Measurements from ENCODE around the gene PFDN6.

Gene PFDN6

DNA sequence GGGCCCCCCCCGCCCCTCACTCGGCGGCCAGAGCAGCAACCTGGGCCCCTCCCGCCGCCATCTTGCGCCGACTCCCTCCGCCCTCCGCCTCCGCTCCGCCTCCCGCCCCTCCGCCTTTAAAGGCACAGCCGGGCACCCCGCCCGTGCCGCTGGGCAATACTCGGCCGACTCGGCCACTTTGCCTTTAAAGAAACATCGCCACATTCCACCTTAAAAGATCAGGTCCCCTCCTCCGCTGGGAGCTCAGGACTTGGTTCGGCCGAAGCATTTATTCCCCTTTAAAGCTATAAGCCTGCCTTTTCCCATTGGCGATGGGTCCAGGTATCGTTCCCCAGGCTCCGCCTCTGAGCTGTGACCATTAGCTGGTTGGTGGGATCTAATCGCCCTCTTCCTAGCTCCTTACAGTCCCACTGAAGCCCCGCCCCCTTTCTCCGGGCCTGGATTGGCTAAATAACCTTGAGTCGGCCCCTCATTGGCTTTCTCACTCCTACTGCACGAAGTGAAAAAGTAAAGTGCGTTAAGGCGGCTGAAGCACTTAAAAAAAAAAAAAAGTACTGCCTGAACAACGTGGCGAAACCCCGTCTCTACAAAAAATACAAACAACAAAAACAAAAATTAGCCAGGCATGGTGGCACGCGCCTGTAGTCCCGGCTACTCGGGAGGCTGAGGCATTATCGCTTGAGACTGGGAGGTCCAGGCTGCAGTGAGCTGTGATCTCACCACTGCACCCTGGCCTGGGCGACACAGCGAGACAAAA lies 28.4 kb downstream of the PFDN6 start, which contains the start of gene ZBTB22:
ZBTB22 (minus strand) TSS at position 76 of the 757 bp plus-strand sequence. CDS start 828 bp downstream, outside the sequence.
- peak; percentile 82 for FAIRE-seq

GRCh38 chr6:33318426-33319073 lies 29.1 kb downstream of the PFDN6 start:
- no peak for FAIRE-seq

- no peak for FAIRE-seq
These were observed 30.5 kb downstream of the PFDN6 start for GRCh38 chr6:33319939-33320314.

- FAIRE-seq = no peak
These were observed 31.1 kb downstream of the PFDN6 start for GRCh38 chr6:33320315-33321181.

DNA sequence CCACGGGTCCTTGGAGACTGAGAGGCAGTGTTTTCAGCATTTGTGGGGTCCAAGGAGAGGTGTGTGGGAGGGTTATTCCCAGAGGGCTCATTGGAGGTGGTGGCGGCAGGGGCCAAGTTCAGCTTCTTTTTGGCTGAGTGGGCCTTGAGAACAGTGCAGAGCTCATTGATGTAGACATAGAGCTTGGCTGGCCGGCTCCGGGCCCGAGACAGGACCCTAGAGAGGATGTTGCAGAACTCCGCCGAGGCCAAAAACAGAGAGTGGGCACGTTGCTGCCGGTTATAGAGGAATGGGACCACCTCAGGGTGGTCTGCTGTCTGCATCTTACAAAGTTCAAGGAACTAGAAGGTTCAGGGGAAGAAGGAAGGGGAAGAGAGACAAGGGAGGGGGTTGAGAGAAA lies 31.8 kb downstream of the PFDN6 start:
- FAIRE-seq = no peak

DNA sequence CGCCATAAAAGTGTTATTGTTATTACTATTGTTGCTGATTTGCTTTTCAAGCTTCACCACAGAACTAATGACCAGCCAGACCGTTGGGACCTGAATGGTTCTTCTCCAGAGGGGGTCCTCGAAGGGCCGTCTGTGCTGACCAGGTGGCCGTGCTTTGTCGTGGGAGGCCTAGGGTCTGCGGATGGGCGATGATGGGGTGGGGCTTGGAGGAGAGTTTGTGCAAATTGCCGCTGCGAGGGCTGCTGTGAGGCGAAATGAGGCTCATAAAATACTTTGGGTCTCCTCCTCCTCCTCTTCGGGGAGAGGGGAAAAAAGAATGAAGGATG lies 34.2 kb downstream of the PFDN6 start:
- FAIRE-seq = no peak

- no peak for FAIRE-seq
These were observed 34.7 kb downstream of the PFDN6 start for GRCh38 chr6:33324125-33324524.

- no peak for FAIRE-seq
These were observed 39.7 kb downstream of the PFDN6 start for GRCh38 chr6:33329058-33329457.

GRCh38 chr6:33330736-33331135 lies 41.3 kb downstream of the PFDN6 start:
- no peak for FAIRE-seq

GRCh38 chr6:33333666-33334065 lies 44.3 kb downstream of the PFDN6 start:
- FAIRE-seq = no peak

DNA sequence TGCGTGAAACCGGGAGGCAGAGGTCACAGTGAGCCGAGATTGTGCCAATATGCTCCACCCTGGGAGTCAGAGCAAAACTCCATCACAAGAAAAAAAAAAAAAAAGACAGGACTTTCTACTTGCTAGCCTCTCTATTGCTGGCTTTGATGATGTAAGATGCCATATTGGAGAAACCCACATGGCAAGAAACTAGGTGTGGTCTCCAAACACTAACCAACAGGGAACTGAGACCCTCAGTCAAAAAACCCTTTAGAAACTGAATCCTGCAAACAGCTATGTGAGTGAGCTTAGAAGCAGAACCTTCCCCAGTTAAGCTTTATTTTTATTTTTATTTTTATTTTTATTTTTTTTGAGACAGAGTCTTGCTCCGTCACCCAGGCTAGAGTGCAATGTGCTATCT lies 46.5 kb downstream of the PFDN6 start:
- no peak for FAIRE-seq

GRCh38 chr6:33336495-33336894 lies 47.1 kb downstream of the PFDN6 start:
- FAIRE-seq = no peak

DNA sequence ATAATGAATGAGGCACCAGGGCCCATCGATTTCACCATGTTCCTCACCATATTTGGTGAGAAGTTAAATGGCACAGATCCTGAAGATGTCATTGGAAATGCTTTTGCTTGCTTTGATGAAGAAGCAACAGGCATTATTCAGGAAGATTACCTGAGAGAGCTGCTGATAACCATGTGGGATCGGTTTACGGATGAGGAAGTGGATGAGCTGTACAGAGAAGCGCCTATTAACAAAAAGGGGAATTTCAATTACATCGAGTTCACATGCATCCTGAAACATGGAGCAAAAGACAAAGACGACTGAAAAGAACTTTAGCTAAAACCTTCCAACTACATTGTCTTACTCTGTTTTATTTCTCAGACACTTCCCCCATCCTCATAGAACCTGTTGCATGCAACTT lies 49.8 kb downstream of the PFDN6 start:
- FAIRE-seq = no peak
